Measurements from ENCODE around the gene SHF.
A peak's percentile ranks its signal among the peaks of the same experiment; 100 is the strongest.

Gene SHF

GRCh38 chr15:45130291-45131000 lies 57.3 kb downstream of the SHF start:
- Histone ChIP-seq H3K9ac (ENCODE audit: low read length in 5 of 5) (peak overlapping the region in 1 of 5 donors; percentile 65), H3K4me3 (ENCODE audit: low read depth in 1 of 5, low read length in 5 of 5) (peak overlapping the region in 3 of 5 donors; percentile 48 to 65 (median 56)), H3K27me3 (ENCODE audit: control insufficient read depth in 5 of 5, insufficient read depth in 4 of 5, low read length in 5 of 5) (peaks cover 19 to 57% (median 34%) of the 10 kb centered on the region in 5 donors), H3K9me3 (ENCODE audit: control insufficient read depth in 5 of 5, low read length in 5 of 5) (no peaks in the 10 kb centered on the region), H3K4me1 (ENCODE audit: control insufficient read depth in 5 of 5, insufficient read depth in 5 of 5, low read length in 5 of 5) (peaks cover 0 to 26% (median 20%) of the 10 kb centered on the region in 5 donors), H3K27ac (ENCODE audit: low read depth, low read length) (no peak overlapping the region), H3K36me3 (ENCODE audit: control insufficient read depth in 5 of 5, insufficient read depth in 5 of 5, low read length in 5 of 5) (no peaks in the 10 kb centered on the region)

GRCh38 chr15:45129651-45130129 lies 58.1 kb downstream of the SHF start, which contains the start of the genes DUOX1 and DUOXA1:
Gene DUOX1, plus strand, starts transcription at chr15:45129994. Its CDS starts 1,973 bp downstream, at chr15:45131967.
Gene DUOXA1, minus strand, starts transcription at chr15:45129879. Its CDS starts 6,865 bp downstream, at chr15:45123014.
- Histone ChIP-seq H3K36me3 (ENCODE audit: control insufficient read depth in 5 of 5, insufficient read depth in 5 of 5, low read length in 5 of 5) (no peaks in the 10 kb centered on the region), H3K9ac (ENCODE audit: low read length in 5 of 5) (peak within 1 kb of the TSS in 1 of 5 donors; percentile 65), H3K4me1 (ENCODE audit: control insufficient read depth in 5 of 5, insufficient read depth in 5 of 5, low read length in 5 of 5) (peaks cover 0 to 21% (median 15%) of the 10 kb centered on the region in 5 donors), H3K27ac (ENCODE audit: low read depth, low read length) (no peak within 1 kb of the TSS), H3K9me3 (ENCODE audit: control insufficient read depth in 5 of 5, low read length in 5 of 5) (no peaks in the 10 kb centered on the region), H3K27me3 (ENCODE audit: control insufficient read depth in 5 of 5, insufficient read depth in 4 of 5, low read length in 5 of 5) (peaks cover 15 to 56% (median 30%) of the 10 kb centered on the region in 5 donors), H3K4me3 (ENCODE audit: low read depth in 1 of 5, low read length in 5 of 5) (peak within 1 kb of the TSS; percentile 35 to 65 (median 56))

GRCh38 chr15:45128971-45129639 lies 58.7 kb downstream of the SHF start:
- peaks cover 13 to 50% (median 25%) of the 10 kb centered on the region in 5 donors for H3K27me3 ChIP-seq (ENCODE audit: control insufficient read depth in 5 of 5, insufficient read depth in 4 of 5, low read length in 5 of 5)
- H3K9me3 ChIP-seq (ENCODE audit: control insufficient read depth in 5 of 5, low read length in 5 of 5) = no peaks in the 10 kb centered on the region
- H3K9ac ChIP-seq (ENCODE audit: low read length in 5 of 5) = peak overlapping the region in 1 of 5 donors; percentile 62
- H3K36me3 ChIP-seq (ENCODE audit: control insufficient read depth in 5 of 5, insufficient read depth in 5 of 5, low read length in 5 of 5) = no peaks in the 10 kb centered on the region
- H3K4me3 ChIP-seq (ENCODE audit: low read depth in 1 of 5, low read length in 5 of 5) = peak overlapping the region; percentile 35 to 65 (median 56)
- peaks cover 0 to 21% (median 15%) of the 10 kb centered on the region in 5 donors for H3K4me1 ChIP-seq (ENCODE audit: control insufficient read depth in 5 of 5, insufficient read depth in 5 of 5, low read length in 5 of 5)
- H3K27ac ChIP-seq (ENCODE audit: low read depth, low read length) = no peak overlapping the region

GRCh38 chr15:45126535-45127158 lies 61.1 kb downstream of the SHF start:
- Histone ChIP-seq H3K9ac (ENCODE audit: low read length in 5 of 5) (no peak overlapping the region), H3K27ac (ENCODE audit: low read depth, low read length) (no peak overlapping the region), H3K36me3 (ENCODE audit: control insufficient read depth in 5 of 5, insufficient read depth in 5 of 5, low read length in 5 of 5) (no peaks in the 10 kb centered on the region), H3K4me3 (ENCODE audit: low read depth in 1 of 5, low read length in 5 of 5) (no peak overlapping the region), H3K9me3 (ENCODE audit: control insufficient read depth in 5 of 5, low read length in 5 of 5) (no peaks in the 10 kb centered on the region), H3K4me1 (ENCODE audit: control insufficient read depth in 5 of 5, insufficient read depth in 5 of 5, low read length in 5 of 5) (peaks cover 0 to 21% (median 15%) of the 10 kb centered on the region in 5 donors), H3K27me3 (ENCODE audit: control insufficient read depth in 5 of 5, insufficient read depth in 4 of 5, low read length in 5 of 5) (peaks cover 6 to 56% (median 21%) of the 10 kb centered on the region in 5 donors)

GRCh38 chr15:45123397-45123796 lies 64.4 kb downstream of the SHF start:
- H3K9me3 ChIP-seq (ENCODE audit: control insufficient read depth in 5 of 5, low read length in 5 of 5) = no peaks in the 10 kb centered on the region
- H3K4me3 ChIP-seq (ENCODE audit: low read depth in 1 of 5, low read length in 5 of 5) = no peak overlapping the region
- peaks cover 3 to 45% (median 19%) of the 10 kb centered on the region in 5 donors for H3K27me3 ChIP-seq (ENCODE audit: control insufficient read depth in 5 of 5, insufficient read depth in 4 of 5, low read length in 5 of 5)
- H3K4me1 ChIP-seq (ENCODE audit: control insufficient read depth in 5 of 5, insufficient read depth in 5 of 5, low read length in 5 of 5) = no peaks in the 10 kb centered on the region
- no peak overlapping the region for H3K27ac ChIP-seq (ENCODE audit: low read depth, low read length)
- no peak overlapping the region for H3K9ac ChIP-seq (ENCODE audit: low read length in 5 of 5)
- no peaks in the 10 kb centered on the region for H3K36me3 ChIP-seq (ENCODE audit: control insufficient read depth in 5 of 5, insufficient read depth in 5 of 5, low read length in 5 of 5)

- no peak overlapping the region for H3K27ac ChIP-seq (ENCODE audit: low read depth, low read length)
Measured at GRCh38 chr15:45122719-45123118, 65.0 kb downstream of the SHF start.

GRCh38 chr15:45121706-45122417 lies 65.9 kb downstream of the SHF start:
- Histone ChIP-seq H3K4me3 (ENCODE audit: low read depth in 1 of 5, low read length in 5 of 5) (no peak overlapping the region), H3K27ac (ENCODE audit: low read depth, low read length) (no peak overlapping the region), H3K9ac (ENCODE audit: low read length in 5 of 5) (no peak overlapping the region), H3K27me3 (ENCODE audit: control insufficient read depth in 5 of 5, insufficient read depth in 4 of 5, low read length in 5 of 5) (peaks cover 8 to 44% (median 23%) of the 10 kb centered on the region in 5 donors), H3K36me3 (ENCODE audit: control insufficient read depth in 5 of 5, insufficient read depth in 5 of 5, low read length in 5 of 5) (no peaks in the 10 kb centered on the region), H3K9me3 (ENCODE audit: control insufficient read depth in 5 of 5, low read length in 5 of 5) (no peaks in the 10 kb centered on the region), H3K4me1 (ENCODE audit: control insufficient read depth in 5 of 5, insufficient read depth in 5 of 5, low read length in 5 of 5) (peaks cover 0 to 12% (median 12%) of the 10 kb centered on the region in 5 donors)

More at GRCh38 chr15:45122719-45123118, 65.0 kb downstream of the SHF start:
- no peaks in the 10 kb centered on the region for H3K36me3 ChIP-seq (ENCODE audit: control insufficient read depth in 5 of 5, insufficient read depth in 5 of 5, low read length in 5 of 5)
- peaks cover 2 to 39% (median 16%) of the 10 kb centered on the region in 5 donors for H3K27me3 ChIP-seq (ENCODE audit: control insufficient read depth in 5 of 5, insufficient read depth in 4 of 5, low read length in 5 of 5)
- peaks cover 0 to 4% (median 3%) of the 10 kb centered on the region in 5 donors for H3K4me1 ChIP-seq (ENCODE audit: control insufficient read depth in 5 of 5, insufficient read depth in 5 of 5, low read length in 5 of 5)
- no peak overlapping the region for H3K9ac ChIP-seq (ENCODE audit: low read length in 5 of 5)
- no peak overlapping the region for H3K4me3 ChIP-seq (ENCODE audit: low read depth in 1 of 5, low read length in 5 of 5)
- H3K9me3 ChIP-seq (ENCODE audit: control insufficient read depth in 5 of 5, low read length in 5 of 5) = no peaks in the 10 kb centered on the region

- Histone ChIP-seq H3K27me3 (ENCODE audit: control insufficient read depth in 5 of 5, insufficient read depth in 4 of 5, low read length in 5 of 5) (peaks cover 16 to 52% (median 32%) of the 10 kb centered on the region in 5 donors), H3K4me1 (ENCODE audit: control insufficient read depth in 5 of 5, insufficient read depth in 5 of 5, low read length in 5 of 5) (peaks cover 1 to 19% (median 16%) of the 10 kb centered on the region in 5 donors), H3K27ac (ENCODE audit: low read depth, low read length) (no peak overlapping the region), H3K36me3 (ENCODE audit: control insufficient read depth in 5 of 5, insufficient read depth in 5 of 5, low read length in 5 of 5) (no peaks in the 10 kb centered on the region), H3K4me3 (ENCODE audit: low read depth in 1 of 5, low read length in 5 of 5) (no peak overlapping the region), H3K9ac (ENCODE audit: low read length in 5 of 5) (no peak overlapping the region), H3K9me3 (ENCODE audit: control insufficient read depth in 5 of 5, low read length in 5 of 5) (no peaks in the 10 kb centered on the region)
Measured at GRCh38 chr15:45121020-45121419, 66.7 kb downstream of the SHF start.
